ELR (cell line): ENCODE data around the gene NHLH2.
A peak's percentile ranks its signal among the peaks of the same experiment; 100 is the strongest.

Experiments used
- DNase-seq: peaks from one replicate; pipeline ENCODE4 v3.0.0-alpha.2; 2015; ENCODE audit warnings: low read depth

The NHLH2 gene

DNA sequence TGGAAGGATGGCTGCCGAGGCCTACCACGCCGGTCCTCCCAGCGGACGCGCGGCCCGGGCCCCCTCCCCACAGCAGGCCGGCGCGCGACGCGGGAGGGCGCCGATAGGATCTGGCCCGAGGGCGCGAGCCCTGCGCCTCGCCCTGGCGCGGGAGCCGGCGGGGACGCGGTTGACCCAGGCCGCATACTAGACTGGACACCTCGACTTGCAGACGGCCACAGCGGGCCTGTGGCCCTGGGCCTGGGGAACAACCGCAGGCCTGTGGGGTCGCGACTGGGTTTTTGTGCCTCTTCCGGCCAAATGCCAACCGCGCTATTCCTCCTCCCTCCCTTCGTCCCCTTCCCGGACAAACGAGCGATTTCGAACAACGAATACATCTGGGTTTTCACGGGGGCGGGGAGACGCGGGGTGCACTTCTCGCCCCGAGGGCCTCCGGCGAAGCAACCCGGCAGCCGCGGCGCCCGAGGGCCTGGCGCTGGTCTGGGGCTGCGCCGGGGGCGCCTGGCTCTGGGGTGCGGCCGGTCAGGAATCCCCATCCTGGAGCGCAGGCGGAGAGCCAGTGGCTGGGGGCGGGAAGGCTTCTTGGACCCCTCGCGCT is 2.4 kb downstream of the NHLH2 start:
- no peak for DNase-seq

DNA sequence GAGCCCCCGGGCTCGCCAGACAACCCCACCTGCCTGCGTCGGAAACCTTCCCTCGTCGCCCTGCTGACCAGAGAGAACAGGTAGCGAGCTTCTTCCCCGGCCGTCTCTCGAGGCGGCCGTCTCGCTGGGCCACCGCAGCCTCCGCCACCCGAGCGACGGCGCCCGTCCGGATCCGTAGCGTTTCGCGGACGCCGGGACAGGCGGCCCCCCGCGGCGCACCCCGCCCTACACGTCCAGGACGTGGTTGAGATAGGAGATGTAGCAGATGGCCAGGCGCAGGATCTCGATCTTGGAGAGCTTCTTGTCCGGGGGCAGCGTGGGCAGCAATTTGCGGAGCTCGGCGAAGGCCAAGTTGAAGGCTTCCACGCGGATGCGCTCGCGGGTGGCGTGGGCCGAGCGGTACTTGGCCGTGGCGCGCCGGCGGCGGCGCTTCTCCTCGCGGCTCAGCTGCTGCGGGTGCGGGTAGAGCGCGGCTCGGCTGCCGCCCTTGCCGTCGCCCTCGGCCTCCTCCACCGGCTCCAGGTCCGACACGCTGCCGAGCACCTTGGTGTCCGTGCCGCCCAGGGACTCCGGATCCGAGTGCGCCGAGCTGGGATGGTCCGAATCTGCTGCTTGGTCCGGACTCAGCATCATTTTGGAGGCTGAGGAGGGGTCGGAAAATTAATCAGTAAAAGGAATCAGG is 3.0 kb downstream of the NHLH2 start:
- DNase-seq, result no peak

GRCh38 chr1:115837341-115837739 is 3.6 kb downstream of the NHLH2 start:
- DNase-seq, result no peak

DNA sequence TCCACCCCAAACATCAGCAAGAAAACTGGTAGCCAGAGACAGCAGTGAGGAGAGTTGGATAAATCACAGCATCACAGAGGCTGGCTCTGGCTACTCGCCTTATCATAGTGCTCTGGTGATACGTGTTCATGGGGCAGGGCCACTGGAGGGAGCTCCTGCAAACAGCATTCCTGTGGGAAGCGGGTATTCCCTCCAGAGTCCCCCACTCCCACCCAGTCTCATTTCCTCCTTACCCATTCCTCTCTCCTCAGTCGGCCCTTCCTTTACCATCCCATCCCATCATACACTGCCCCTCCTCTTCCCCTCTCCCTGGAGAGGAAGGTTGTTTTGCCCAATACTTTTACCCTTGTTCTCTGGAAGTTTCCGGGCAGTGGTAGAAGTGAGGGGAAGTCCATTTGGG is 7.1 kb downstream of the NHLH2 start:
- peak; percentile 20 for DNase-seq

DNA sequence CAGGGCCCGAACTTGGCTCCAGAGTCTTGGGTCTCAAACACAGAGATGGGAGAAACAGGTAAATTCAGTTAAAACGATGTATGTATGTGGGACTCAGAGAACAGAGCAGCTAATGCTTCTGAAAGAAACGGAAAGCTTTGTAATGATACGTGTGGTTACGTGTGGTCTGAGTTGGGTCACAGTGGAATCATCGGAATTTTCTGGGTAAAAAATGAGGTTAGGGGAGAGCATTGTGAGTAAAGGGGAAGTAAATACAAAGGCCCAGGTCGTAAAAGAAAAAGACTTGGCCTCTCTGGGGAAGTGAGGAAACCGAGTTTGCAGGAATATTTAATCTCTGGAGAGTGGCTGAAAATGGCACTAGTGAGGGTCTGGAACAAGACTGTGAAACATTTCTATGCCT is 8.3 kb downstream of the NHLH2 start:
- DNase-seq, result peak; percentile 20

DNA sequence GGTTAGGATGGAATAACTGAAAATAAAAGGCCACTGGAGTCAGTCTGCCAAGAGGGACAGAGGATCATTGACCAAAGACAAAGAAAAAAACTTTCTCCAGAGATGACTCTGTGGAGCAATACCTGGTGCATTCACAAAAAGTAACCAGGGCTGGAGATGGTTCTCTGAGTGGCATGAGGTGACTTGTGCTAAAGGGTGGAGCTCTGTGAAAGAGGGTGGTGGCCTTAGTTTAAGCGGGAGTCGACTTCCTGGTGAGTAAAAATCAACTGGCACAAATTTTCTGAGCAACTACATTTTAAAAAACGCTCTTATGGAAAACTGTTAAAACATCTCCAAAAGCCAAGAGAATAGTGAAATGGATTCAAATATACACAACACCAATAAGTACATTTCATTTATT is 10.0 kb downstream of the NHLH2 start:
- no peak for DNase-seq

- peak; percentile 38 for DNase-seq
Observed at GRCh38 chr1:115829947-115830346, 11.0 kb downstream of the NHLH2 start.

GRCh38 chr1:115829023-115829674 is 11.8 kb downstream of the NHLH2 start:
- DNase-seq, result peak; percentile 91

DNA sequence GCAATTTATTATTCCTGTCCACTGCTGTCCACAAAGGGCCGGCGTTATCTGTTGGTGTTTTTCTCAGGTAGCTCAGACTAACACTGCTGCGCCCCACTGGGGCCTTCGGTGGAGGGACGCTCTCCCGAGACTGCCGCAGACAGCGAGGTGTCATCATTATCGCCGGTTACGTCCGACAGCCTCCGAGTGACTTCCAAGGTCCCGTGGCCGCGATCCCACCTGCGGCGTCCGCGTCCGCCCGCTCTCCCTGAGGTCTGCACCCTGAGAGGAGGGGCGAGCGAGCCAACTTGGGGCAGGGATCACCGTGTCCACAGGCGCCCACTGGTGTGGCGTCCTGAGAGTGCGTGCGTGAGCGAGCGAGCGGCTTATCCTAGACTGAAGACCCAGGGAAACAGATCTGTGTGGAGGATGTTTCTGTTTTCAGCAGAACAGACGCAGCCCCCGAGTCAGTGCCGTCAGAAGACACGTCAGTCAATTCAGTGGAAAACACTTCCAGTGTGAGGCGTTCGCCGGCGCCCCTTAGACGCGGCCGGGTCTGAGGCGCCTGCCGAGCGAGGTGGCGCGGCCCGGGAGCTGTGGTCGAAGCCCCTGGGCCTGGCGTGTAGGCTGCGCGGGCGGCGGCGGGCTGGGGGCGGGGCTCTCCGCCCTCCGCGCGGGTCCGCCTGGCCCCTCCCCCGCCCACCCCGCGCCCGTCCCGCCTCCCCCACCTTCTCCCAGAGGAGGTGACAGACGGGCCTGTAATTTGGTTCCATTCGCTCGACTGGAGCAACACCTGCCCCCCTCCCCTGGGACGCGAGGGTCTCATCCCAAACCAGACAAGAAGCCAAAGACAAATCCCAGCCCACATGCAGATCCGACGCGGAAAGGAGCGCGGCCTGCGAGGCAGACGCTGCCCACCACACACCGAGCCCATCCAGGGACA is 12.6 kb downstream of the NHLH2 start:
- no peak for DNase-seq

- no peak for DNase-seq
Observed at GRCh38 chr1:115827452-115828044, 13.4 kb downstream of the NHLH2 start.

GRCh38 chr1:115826628-115827027 is 14.3 kb downstream of the NHLH2 start:
- no peak for DNase-seq

DNA sequence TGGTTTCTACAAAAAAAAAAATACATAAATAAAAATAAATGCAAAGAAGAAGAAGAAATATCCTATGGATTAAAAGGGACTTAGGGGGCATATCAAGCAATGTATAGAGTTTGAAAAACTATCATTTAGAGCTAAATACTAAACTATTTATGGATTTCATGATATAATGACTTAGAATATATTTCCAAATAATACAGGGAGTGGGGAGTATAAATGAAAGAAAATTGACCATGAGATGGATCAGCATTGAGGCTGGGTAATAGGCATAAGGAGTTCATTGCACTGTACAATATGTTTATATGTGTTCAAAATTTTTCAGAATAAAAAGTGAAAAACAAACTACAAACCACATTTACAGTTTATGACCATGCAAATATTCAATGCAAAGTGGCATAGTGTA is 18.8 kb downstream of the NHLH2 start:
- no peak for DNase-seq

GRCh38 chr1:115815694-115816093 is 25.2 kb downstream of the NHLH2 start:
- DNase-seq, result no peak

GRCh38 chr1:115814685-115815398 is 26.1 kb downstream of the NHLH2 start:
- no peak for DNase-seq

DNA sequence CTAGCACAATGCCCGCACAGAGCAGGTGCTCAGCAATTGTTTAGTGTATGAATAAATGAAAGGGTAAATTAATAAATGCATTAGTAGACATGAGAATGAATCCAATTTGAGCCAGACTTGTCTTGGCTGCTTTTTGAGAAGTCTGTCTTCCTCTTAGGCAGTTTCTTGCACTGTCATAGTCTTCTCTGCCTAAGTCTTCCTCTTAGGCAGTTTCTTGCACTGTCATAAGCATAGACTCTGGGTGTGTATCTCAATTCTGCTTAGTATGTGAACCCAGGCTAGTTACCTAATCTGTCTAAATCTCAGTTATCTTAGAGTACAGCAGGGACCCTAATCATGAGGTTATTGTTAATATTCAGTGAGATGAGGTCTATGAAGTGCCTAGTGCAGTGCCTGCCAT is 27.2 kb downstream of the NHLH2 start:
- DNase-seq, result no peak

DNA sequence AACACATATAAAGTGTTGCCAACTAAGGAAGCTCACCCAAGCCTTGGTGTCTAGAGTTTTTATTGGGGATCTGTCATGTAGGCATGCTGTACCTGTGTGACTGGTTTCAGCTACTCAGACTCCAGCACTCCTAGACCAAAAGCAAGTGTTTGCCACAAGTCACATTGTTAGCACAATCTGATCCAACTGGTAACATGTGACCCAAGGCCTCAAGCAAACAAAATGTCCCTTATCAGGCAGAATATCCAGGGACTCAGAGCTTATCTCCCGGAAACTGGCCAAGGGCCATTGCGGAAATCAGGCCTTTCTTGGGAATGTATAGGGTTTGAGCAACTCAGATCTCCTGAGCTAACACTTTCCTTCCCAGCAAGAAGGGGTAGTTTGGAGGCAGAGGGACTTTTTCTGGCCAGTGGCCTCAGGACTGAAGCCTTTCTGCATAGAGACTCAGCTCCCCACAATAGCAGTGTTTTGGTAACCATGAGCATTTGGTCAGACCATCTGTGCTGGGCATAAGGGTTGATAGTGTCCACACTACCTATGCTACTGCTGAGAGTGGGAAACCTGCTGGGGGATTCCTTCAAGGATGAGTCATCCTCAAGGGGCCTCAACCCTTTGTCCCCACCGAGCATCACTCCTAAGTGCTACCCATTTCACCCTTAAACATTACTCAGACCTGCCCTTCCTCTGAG is 29.6 kb downstream of the NHLH2 start:
- DNase-seq, result no peak

- no peak for DNase-seq
Observed at GRCh38 chr1:115810609-115811008, 30.3 kb downstream of the NHLH2 start.

DNA sequence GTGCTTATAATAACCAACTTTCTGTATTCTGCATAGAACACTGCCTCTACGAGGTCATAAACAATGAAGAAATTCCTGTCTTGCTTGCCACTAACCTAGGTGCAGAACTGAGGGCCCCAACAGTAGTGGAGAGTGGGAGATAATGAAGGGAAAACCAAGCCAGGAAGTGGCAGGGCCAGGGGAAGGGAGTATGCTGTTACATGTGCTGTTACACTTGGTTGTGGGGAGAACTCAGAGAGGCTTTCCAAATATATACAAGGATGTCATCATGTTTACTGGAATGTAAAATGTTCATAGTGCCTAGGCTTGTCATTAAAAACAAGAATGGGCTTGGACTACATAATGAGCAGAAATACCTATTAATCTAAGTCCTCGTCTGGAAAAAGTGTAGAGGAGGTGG is 31.1 kb downstream of the NHLH2 start:
- no peak for DNase-seq

- DNase-seq, result no peak
Observed at GRCh38 chr1:115809076-115809475, 31.9 kb downstream of the NHLH2 start.

DNA sequence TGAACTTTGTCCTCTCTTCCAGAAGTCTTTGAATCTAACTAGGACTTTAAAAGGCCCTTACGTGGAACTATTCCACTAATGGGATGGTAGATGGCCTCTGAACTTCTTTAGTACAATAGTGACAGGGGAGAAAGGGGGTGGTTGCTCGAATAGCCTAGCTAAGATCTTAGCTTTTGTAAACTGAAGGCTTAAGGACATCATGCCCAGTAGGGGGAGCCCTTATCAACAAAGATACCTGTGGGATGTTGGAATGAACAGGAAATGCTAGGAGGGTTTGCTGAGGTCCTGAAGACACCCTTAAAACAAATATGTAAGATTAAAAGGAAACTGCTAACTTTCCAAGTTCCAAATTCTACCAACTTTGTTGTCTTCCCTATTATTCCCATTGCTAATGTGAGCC is 33.2 kb downstream of the NHLH2 start:
- peak; percentile 82 for DNase-seq

GRCh38 chr1:115805597-115805996 is 35.3 kb downstream of the NHLH2 start:
- no peak for DNase-seq
